Measurements from ENCODE around the gene IHH. TPM values are rescaled to one million over a fixed set of nuclear protein-coding genes. Genes with fewer than 3 reads are reported as not detected.

Gene IHH
- total and polyA plus RNA-seq, 9 donors = 0.04 to 3.2 (median 0.14) TPM; not detected in 3

DNA sequence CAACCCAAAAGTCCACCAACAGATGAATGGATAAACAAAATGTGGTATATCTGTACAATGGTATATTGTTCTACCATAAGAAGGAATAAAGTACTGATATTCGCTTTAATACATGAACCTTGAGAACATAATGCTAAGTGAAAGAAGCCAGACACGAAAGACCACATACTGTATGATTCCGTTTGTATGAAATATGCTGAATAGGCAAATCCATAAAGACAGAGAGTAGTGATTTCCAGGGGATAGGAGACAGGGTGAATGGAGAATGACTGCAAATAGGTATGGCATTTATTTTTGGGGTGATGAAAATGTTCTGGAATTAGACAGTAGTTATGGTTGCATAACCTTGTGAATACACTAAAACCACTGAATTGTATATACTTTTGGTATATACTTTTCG, 28.6 kb upstream of the IHH start:
- H3K27me3 ChIP-seq (ENCODE audit: control insufficient read depth, insufficient read depth, low read length) = no peaks in the 10 kb centered on the region
- no peak overlapping the region for H3K27ac ChIP-seq (ENCODE audit: low read length)
- H3K4me1 ChIP-seq (ENCODE audit: control insufficient read depth, insufficient read depth, low read length) = peaks cover 5% of the 10 kb centered on the region
- DNase-seq = no peak
- no CpG with 5 or more reads among the region's 4 CpGs for WGBS (ENCODE audit: insufficient coverage)
- H3K4me3 ChIP-seq (ENCODE audit: low read length) = no peak overlapping the region
- no peaks in the 10 kb centered on the region for H3K9me3 ChIP-seq (replicated peaks; ENCODE audit: control insufficient read depth, low read depth, low read length)
- H3K36me3 ChIP-seq (ENCODE audit: control insufficient read depth, insufficient read depth, low read length) = no peaks in the 10 kb centered on the region

DNA sequence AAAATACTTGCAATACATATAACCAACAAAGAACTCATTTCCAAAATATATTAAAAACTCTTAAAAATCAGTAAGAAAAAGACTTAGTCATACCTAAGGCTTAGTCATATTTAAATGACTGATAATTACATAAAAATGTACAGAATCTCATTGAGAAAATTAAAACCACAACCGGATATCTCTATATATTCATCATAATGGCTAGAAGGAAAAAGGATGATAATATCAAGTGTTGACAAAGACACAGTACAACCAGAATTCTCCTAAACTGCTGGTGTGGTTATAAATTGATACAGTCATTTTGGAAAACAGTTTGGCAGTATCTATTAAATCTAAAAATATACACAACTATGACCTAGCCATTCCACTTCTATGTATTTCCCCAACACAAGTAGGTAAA, 27.1 kb upstream of the IHH start:
- no peaks in the 10 kb centered on the region for H3K9me3 ChIP-seq (replicated peaks; ENCODE audit: control insufficient read depth, low read depth, low read length)
- no peak for DNase-seq
- WGBS (ENCODE audit: insufficient coverage) = no CpG with 5 or more reads among the region's 1 CpG
- peaks cover 5% of the 10 kb centered on the region for H3K4me1 ChIP-seq (ENCODE audit: control insufficient read depth, insufficient read depth, low read length)
- H3K27me3 ChIP-seq (ENCODE audit: control insufficient read depth, insufficient read depth, low read length) = no peaks in the 10 kb centered on the region
- H3K36me3 ChIP-seq (ENCODE audit: control insufficient read depth, insufficient read depth, low read length) = no peaks in the 10 kb centered on the region
- H3K4me3 ChIP-seq (ENCODE audit: low read length) = no peak overlapping the region
- H3K27ac ChIP-seq (ENCODE audit: low read length) = no peak overlapping the region

DNA sequence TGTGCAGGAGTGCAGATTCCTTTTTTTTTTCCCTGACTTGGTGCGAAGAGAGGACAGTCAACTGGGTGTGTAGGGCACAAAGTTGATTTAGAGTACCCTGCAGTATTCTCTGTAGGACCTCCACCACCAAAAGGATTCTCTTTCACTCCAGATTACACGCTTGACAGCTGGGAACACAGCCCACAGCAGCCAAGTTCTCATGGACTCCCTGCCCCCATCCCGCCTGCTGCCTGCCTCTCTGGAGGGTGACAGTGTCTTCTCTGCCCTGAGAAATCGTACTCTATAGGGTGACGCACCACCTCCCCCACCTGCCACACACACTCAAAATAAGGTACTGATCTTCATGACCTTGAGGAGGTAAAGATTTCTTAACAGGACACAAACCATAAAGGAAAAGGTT, 26.6 kb upstream of the IHH start:
- Histone ChIP-seq H3K4me1 (ENCODE audit: control insufficient read depth, insufficient read depth, low read length) (peaks cover 8% of the 10 kb centered on the region), H3K27ac (ENCODE audit: low read length) (no peak overlapping the region), H3K4me3 (ENCODE audit: low read length) (no peak overlapping the region), H3K36me3 (ENCODE audit: control insufficient read depth, insufficient read depth, low read length) (no peaks in the 10 kb centered on the region), H3K9me3 (replicated peaks; ENCODE audit: control insufficient read depth, low read depth, low read length) (no peaks in the 10 kb centered on the region), H3K27me3 (ENCODE audit: control insufficient read depth, insufficient read depth, low read length) (no peaks in the 10 kb centered on the region)
- WGBS (ENCODE audit: insufficient coverage) = 40% methylated on average over 1 of the region's 5 CpGs
- peak; percentile 26 for DNase-seq

DNA sequence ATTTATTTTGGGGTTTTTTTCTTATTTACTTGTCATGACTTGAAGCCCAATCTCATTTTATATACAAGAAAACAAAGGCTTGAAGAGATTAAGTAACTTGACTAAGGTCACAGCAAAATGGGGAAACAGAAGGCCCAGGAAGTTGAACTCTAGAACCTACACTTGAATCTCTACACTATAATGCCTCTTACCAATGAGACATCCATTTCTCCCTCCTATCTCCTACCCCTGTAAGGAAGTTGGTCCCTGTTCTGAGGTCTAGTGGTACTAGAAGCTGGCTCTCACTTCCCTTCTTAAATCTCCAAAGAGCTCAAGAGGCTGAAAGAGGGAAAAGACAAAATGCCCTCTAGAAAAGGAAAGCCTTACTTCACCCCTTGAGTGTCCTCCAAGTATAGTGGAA, 25.5 kb upstream of the IHH start:
- H3K4me3 ChIP-seq (ENCODE audit: low read length) = no peak overlapping the region
- H3K9me3 ChIP-seq (replicated peaks; ENCODE audit: control insufficient read depth, low read depth, low read length) = no peaks in the 10 kb centered on the region
- H3K27me3 ChIP-seq (ENCODE audit: control insufficient read depth, insufficient read depth, low read length) = no peaks in the 10 kb centered on the region
- peaks cover 9% of the 10 kb centered on the region for H3K4me1 ChIP-seq (ENCODE audit: control insufficient read depth, insufficient read depth, low read length)
- H3K36me3 ChIP-seq (ENCODE audit: control insufficient read depth, insufficient read depth, low read length) = no peaks in the 10 kb centered on the region
- H3K27ac ChIP-seq (ENCODE audit: low read length) = no peak overlapping the region
- no peak for DNase-seq

DNA sequence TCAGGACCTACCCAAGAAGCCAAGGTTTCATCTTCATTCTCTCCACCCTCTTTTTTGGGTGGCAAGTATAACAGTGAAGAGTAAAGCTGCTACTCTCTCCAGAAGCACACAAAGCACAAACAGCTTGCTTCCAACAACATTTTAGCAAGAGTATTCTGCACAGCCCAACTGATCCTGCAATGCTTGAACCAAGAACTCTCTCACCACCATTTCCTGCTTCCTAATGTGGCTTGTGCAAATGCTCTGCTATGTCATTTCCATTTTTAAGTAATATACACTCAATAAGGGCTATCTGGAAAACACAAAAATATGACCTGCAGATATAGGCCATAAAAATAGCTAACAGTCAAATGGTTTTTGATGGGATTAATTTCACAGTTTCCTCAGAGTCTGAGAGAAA, 24.1 kb upstream of the IHH start:
- H3K4me1 ChIP-seq (ENCODE audit: control insufficient read depth, insufficient read depth, low read length) = peaks cover 9% of the 10 kb centered on the region
- no peaks in the 10 kb centered on the region for H3K36me3 ChIP-seq (ENCODE audit: control insufficient read depth, insufficient read depth, low read length)
- no peaks in the 10 kb centered on the region for H3K9me3 ChIP-seq (replicated peaks; ENCODE audit: control insufficient read depth, low read depth, low read length)
- H3K4me3 ChIP-seq (ENCODE audit: low read length) = no peak overlapping the region
- H3K27ac ChIP-seq (ENCODE audit: low read length) = no peak overlapping the region
- H3K27me3 ChIP-seq (ENCODE audit: control insufficient read depth, insufficient read depth, low read length) = no peaks in the 10 kb centered on the region
- DNase-seq = no peak

DNA sequence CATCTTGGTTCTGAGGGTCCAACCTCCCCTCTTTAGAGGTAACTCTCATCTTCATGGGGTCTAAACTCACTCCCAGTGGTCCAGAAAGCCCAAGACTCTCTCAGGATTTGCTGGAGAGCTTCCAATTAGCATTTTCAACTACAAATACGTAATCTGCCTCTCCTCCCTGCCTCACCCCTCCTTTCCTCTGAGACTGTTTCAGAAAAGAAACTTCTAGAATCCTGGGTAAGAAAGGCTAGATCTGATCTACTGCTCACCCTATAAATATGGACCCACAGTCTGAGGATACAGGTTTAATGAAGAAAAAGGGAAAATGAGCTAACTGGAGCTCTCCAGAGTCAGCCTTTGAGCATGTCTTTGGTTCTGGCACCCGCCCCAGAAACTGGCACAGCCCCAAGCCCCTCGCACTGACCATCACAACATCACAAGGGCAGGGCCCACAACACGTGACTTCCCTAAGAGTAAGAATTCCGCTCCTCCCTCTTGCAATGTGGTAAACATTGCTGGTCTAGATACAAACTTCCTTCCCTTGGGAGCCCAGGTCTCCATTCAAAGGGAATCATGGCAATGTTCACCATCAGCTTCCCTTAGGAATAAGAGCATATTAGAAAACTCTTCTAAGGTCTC, 21.7 kb upstream of the IHH start:
- H3K36me3 ChIP-seq (ENCODE audit: control insufficient read depth, insufficient read depth, low read length) = peaks cover 3% of the 10 kb centered on the region
- peaks cover 9% of the 10 kb centered on the region for H3K4me1 ChIP-seq (ENCODE audit: control insufficient read depth, insufficient read depth, low read length)
- no peaks in the 10 kb centered on the region for H3K9me3 ChIP-seq (replicated peaks; ENCODE audit: control insufficient read depth, low read depth, low read length)
- H3K4me3 ChIP-seq (ENCODE audit: low read length) = no peak overlapping the region
- no CpG with 5 or more reads among the region's 5 CpGs for WGBS (ENCODE audit: insufficient coverage)
- no peak overlapping the region for H3K27ac ChIP-seq (ENCODE audit: low read length)
- DNase-seq = no peak
- H3K27me3 ChIP-seq (ENCODE audit: control insufficient read depth, insufficient read depth, low read length) = no peaks in the 10 kb centered on the region

DNA sequence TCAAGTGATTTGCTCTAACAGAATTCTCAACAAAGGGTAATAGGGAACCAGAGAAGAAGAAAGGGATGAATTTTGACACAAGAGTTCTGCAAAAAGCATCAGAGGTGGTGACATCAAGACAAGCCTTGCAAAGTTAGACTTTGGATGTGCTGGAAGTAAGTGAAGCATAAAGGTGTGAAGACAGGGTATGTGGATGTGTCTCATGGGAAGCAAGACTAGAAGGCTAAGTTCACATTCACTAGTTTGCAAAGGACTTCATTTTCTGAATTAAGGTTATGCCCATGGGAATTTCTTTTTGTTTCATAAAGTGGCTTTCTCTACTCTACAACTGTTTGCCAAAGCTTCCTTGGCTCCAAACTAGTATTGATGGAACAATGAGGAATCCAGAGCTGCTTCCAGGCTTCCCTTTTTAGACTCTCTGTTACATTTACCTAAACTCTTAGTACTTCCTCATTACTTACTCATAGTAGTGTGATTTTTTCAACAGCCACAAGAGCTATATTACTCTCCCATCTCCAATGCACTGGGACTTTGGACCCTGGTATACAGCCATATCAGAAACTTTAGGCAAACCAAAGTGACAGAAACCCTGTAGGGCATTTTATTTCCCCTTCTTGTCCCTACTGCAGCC, 21.1 kb upstream of the IHH start:
- Histone ChIP-seq H3K4me1 (ENCODE audit: control insufficient read depth, insufficient read depth, low read length) (peaks cover 4% of the 10 kb centered on the region), H3K27me3 (ENCODE audit: control insufficient read depth, insufficient read depth, low read length) (no peaks in the 10 kb centered on the region), H3K4me3 (ENCODE audit: low read length) (no peak overlapping the region), H3K27ac (ENCODE audit: low read length) (no peak overlapping the region), H3K36me3 (ENCODE audit: control insufficient read depth, insufficient read depth, low read length) (peaks cover 10% of the 10 kb centered on the region), H3K9me3 (replicated peaks; ENCODE audit: control insufficient read depth, low read depth, low read length) (no peaks in the 10 kb centered on the region)
- DNase-seq = peak; percentile 22

DNA sequence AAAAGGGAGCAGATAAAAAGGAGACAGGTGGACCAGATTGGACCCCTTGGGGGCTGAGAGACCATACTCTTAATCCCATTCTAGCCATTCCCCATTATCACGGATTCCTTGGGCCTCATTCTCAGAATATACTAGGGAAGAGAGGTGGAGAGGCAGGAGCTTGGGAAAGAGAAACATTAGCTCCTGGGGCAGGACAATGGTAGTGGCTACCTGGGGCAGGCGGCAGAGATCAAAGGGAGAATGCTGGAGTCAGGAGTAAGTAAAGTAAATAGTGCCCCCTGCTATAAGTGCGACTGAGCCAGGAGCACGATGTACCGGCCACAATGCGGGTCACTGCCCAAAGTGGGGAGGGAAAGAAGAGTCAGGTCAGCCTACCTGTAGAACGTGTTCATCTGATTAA, 20.4 kb upstream of the IHH start:
- H3K36me3 ChIP-seq (ENCODE audit: control insufficient read depth, insufficient read depth, low read length) = peaks cover 16% of the 10 kb centered on the region
- no peak for DNase-seq
- peaks cover 3% of the 10 kb centered on the region for H3K4me1 ChIP-seq (ENCODE audit: control insufficient read depth, insufficient read depth, low read length)
- 62% methylated on average over 4 of the region's 7 CpGs for WGBS (ENCODE audit: insufficient coverage)
- H3K27ac ChIP-seq (ENCODE audit: low read length) = no peak overlapping the region
- H3K27me3 ChIP-seq (ENCODE audit: control insufficient read depth, insufficient read depth, low read length) = no peaks in the 10 kb centered on the region
- no peak overlapping the region for H3K4me3 ChIP-seq (ENCODE audit: low read length)
- H3K9me3 ChIP-seq (replicated peaks; ENCODE audit: control insufficient read depth, low read depth, low read length) = no peaks in the 10 kb centered on the region

DNA sequence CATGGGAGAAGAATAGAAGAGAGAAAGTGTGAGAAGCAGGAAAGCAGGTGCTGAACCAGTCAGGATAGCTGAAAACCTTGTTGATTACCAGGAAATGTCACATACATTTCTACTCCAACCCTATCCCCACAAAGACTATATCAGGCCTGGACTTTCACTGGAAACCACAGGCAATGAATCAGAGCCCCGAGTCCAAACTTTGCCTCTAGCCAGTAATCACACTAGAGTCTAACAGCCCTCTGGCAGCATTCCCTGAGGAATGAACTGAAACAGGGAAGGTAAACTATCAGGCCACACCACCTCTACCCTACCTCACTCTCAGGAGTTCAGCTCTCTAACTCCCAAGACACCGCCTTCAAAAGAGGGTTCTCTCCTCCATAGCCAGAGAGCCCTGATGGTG, 18.7 kb upstream of the IHH start:
- no peak overlapping the region for H3K27ac ChIP-seq (ENCODE audit: low read length)
- WGBS (ENCODE audit: insufficient coverage) = no CpG with 5 or more reads among the region's 2 CpGs
- H3K4me3 ChIP-seq (ENCODE audit: low read length) = no peak overlapping the region
- H3K27me3 ChIP-seq (ENCODE audit: control insufficient read depth, insufficient read depth, low read length) = no peaks in the 10 kb centered on the region
- H3K36me3 ChIP-seq (ENCODE audit: control insufficient read depth, insufficient read depth, low read length) = peaks cover 24% of the 10 kb centered on the region
- H3K4me1 ChIP-seq (ENCODE audit: control insufficient read depth, insufficient read depth, low read length) = peaks cover 3% of the 10 kb centered on the region
- no peak for DNase-seq
- H3K9me3 ChIP-seq (replicated peaks; ENCODE audit: control insufficient read depth, low read depth, low read length) = no peaks in the 10 kb centered on the region

DNA sequence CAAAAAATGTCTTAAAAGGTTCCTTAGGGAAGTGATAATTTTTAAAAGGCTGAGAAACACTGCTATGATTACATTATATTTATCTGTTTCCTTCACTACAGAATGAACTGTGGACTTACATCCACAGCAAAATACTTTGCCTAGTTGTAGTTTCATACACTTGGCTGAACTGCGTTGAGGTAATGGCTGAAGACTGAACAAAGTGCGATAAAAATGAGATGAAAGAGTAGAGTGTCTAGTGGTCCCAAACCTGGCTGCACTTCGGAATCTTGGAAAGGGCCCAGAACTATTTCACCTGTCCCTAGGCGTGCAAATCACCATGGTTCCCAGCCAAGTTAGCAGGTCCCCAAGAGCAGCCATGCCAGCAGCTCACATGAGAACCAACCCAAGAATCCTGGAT, 18.2 kb upstream of the IHH start:
- 96% methylated on average over 3 of the region's 4 CpGs for WGBS (ENCODE audit: insufficient coverage)
- Histone ChIP-seq H3K4me3 (ENCODE audit: low read length) (no peak overlapping the region), H3K4me1 (ENCODE audit: control insufficient read depth, insufficient read depth, low read length) (peaks cover 3% of the 10 kb centered on the region)

DNA sequence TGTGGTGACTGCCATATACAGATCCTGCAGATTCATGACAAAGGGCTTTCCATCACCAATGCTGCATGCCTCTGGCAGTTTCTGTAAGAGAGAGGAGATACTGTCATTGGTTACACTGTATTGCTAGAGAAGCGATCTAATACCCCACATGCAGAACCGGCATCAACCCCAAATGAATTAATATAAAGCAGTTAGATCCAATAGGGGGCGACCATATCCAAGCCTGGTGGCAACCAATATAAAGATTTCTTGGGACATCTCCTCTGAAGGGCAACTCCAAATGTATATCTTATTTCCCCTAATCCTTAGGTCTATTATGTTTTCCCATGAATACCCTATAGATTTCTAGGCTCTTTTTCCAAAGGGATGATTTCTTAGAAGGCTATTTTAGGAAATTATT, 17.4 kb upstream of the IHH start:
- Histone ChIP-seq H3K27me3 (ENCODE audit: control insufficient read depth, insufficient read depth, low read length) (no peaks in the 10 kb centered on the region), H3K27ac (ENCODE audit: low read length) (no peak overlapping the region), H3K36me3 (ENCODE audit: control insufficient read depth, insufficient read depth, low read length) (peaks cover 24% of the 10 kb centered on the region), H3K4me1 (ENCODE audit: control insufficient read depth, insufficient read depth, low read length) (peaks cover 3% of the 10 kb centered on the region), H3K9me3 (replicated peaks; ENCODE audit: control insufficient read depth, low read depth, low read length) (no peaks in the 10 kb centered on the region), H3K4me3 (ENCODE audit: low read length) (no peak overlapping the region)
- WGBS (ENCODE audit: insufficient coverage) = no CpG with 5 or more reads among the region's 3 CpGs
- no peak for DNase-seq

More for the DNA sequence above, 18.2 kb upstream of the IHH start:
- Histone ChIP-seq H3K36me3 (ENCODE audit: control insufficient read depth, insufficient read depth, low read length) (peaks cover 24% of the 10 kb centered on the region), H3K27ac (ENCODE audit: low read length) (no peak overlapping the region), H3K9me3 (replicated peaks; ENCODE audit: control insufficient read depth, low read depth, low read length) (no peaks in the 10 kb centered on the region), H3K27me3 (ENCODE audit: control insufficient read depth, insufficient read depth, low read length) (no peaks in the 10 kb centered on the region)
- no peak for DNase-seq
